GM12878 (cell line): ENCODE data around the gene DNAJB8. TPM values are rescaled to one million over a fixed set of nuclear protein-coding genes. Genes with fewer than 3 reads are reported as not detected.

Experiments
- ATAC-seq: fragments of 200-7000 bp; cut with Tn5 transposase; 3 replicates; pipeline ENCODE4 v1.9.1; 2020; ENCODE audit warnings: mild to moderate bottlenecking, moderate library complexity
- BruUV-seq: library from RNA; stranded (reverse); fragments of 400-500 nt; replicated peaks from 2 replicates; lab custom pipeline; 2021; lab: Mats Ljungman, UMichigan
- CTCF ChIA-PET: fragments of 300-600 bp; sonication (Branson Sonifier 250); formaldehyde crosslinking; extraction: SDS; loops from one replicate; lab custom pipeline; 2021; ENCODE audit warnings: inconsistent platforms; lab: Yijun Ruan, JAX
- POLR2A ChIA-PET: fragments of 350-600 bp; formaldehyde crosslinking; extraction: SDS; loops from one replicate; lab custom pipeline; 2021; ENCODE audit warnings: inconsistent platforms; lab: Charles Lee
- RAD21 ChIA-PET: fragments of 300-600 bp; sonication (Branson Sonifier 250); formaldehyde crosslinking; loops from one replicate; lab custom pipeline; 2023; ENCODE audit warnings: antibody characterized with exemption; ENCODE audit not compliant: unreplicated experiment; lab: Charles Lee
- SMC1A ChIA-PET: fragments of 300-600 bp; sonication (Branson Sonifier 250); formaldehyde crosslinking; loops from one replicate; lab custom pipeline; 2023; ENCODE audit not compliant: unreplicated experiment, uncharacterized antibody; lab: Charles Lee
- DNase-seq: peaks from one replicate; pipeline ENCODE4 v3.0.0-alpha.2; 2011; ENCODE audit warnings: low read depth, low spot score
- FAIRE-seq: peaks from 3 replicates; lab custom pipeline; 2011; peaks lifted over from hg19 to GRCh38; lab: Jason Lieb, UNC
- H2AFZ ChIP-seq: 2 replicates; pipeline ENCODE4 v1.6.0; 2011; ENCODE audit warnings: low read depth, low read length, control low read depth; ENCODE audit not compliant: control insufficient read depth
- H3K27ac ChIP-seq: 2 replicates; pipeline ENCODE4 v1.5.1; 2011; ENCODE audit warnings: control low read depth; ENCODE audit not compliant: control insufficient read depth, insufficient read depth
- H3K27me3 ChIP-seq, 2 experiments: replicated peaks in 1 of 2; 2 replicates each; pipeline versions ENCODE4 v1.6.0 to v1.6.1; 2011; ENCODE audit warnings: low read length in 1 of 2; ENCODE audit not compliant: control insufficient read depth in 2 of 2, insufficient read depth in 2 of 2
- H3K36me3 ChIP-seq, 2 experiments: 2 replicates each; pipeline ENCODE4 v1.5.1; 2011; ENCODE audit warnings: low read length in 1 of 2; ENCODE audit not compliant: control insufficient read depth in 2 of 2, insufficient read depth in 2 of 2
- H3K4me1 ChIP-seq: 2 replicates; pipeline ENCODE4 v1.6.1; 2011; ENCODE audit warnings: mild to moderate bottlenecking, low read length, moderate library complexity, mixed read lengths; ENCODE audit not compliant: control insufficient read depth, insufficient read depth
- H3K4me2 ChIP-seq: 2 replicates; pipeline ENCODE4 v1.6.0; 2011; ENCODE audit warnings: control low read depth; ENCODE audit not compliant: control insufficient read depth, insufficient read depth
- H3K4me3 ChIP-seq: fragments of 200-600 bp; sonication (generic); 2 replicates; pipeline ENCODE4 v1.5.1; 2016
- H3K79me2 ChIP-seq: 2 replicates; pipeline ENCODE4 v1.6.0; 2011; ENCODE audit warnings: low read length; ENCODE audit not compliant: control insufficient read depth, insufficient read depth
- H3K9ac ChIP-seq: 2 replicates; pipeline ENCODE4 v1.8.0; 2011; ENCODE audit warnings: low read length, control low read depth, mixed read lengths; ENCODE audit not compliant: control insufficient read depth, insufficient read depth
- H3K9me3 ChIP-seq: replicated peaks from 3 replicates; pipeline ENCODE4 v1.5.1; 2011; ENCODE audit warnings: mild to moderate bottlenecking, low read length; ENCODE audit not compliant: control insufficient read depth, insufficient read depth
- H4K20me1 ChIP-seq: 2 replicates; pipeline ENCODE4 v1.6.0; 2011; ENCODE audit not compliant: control insufficient read depth, insufficient read depth
- ELK1 ChIP-seq: IDR thresholded peaks from 2 replicates; pipeline ENCODE4 v1.6.1; 2012; ENCODE audit warnings: low read depth, low read length, improper control_type of control experiment
- KDM1A ChIP-seq: fragments of 200-600 bp; sonication (generic); IDR thresholded peaks from 2 replicates; pipeline ENCODE4 v1.6.1; 2016; ENCODE audit warnings: borderline replicate concordance
- MYB ChIP-seq: fragments of 150-350 bp; IDR thresholded peaks from 2 replicates; pipeline ENCODE4 v1.6.1; 2014; ENCODE audit warnings: mild to moderate bottlenecking, low read depth, low read length, borderline replicate concordance
- NFXL1 ChIP-seq: fragments of 450-650 bp; IDR thresholded peaks from 2 replicates; pipeline ENCODE4 v1.6.1; 2017; ENCODE audit warnings: antibody characterized with exemption, mild to moderate bottlenecking, borderline replicate concordance
- NKRF ChIP-seq: fragments of 450-650 bp; conservative IDR thresholded peaks from 2 replicates; pipeline ENCODE4 v1.6.1; 2017; ENCODE audit warnings: mild to moderate bottlenecking, moderate library complexity
- ZNF622 ChIP-seq: fragments of 450-650 bp; IDR thresholded peaks from 2 replicates; pipeline ENCODE4 v1.6.1; 2017; ENCODE audit warnings: mild to moderate bottlenecking, inconsistent platforms
- WGBS: methylation state at CpG from one replicate; pipeline ENCODE4 v1.1.6; 2016; ENCODE audit warnings: low lambda C conversion rate; ENCODE audit not compliant: insufficient replicate concordance, insufficient coverage; ENCODE audit errors: missing lambda C conversion rate; 5-methylcytosine and 5-hydroxymethylcytosine counted together
- in situ Hi-C: fragments of 300-500 bp; cut with MboI; formaldehyde crosslinking; loops from 9 replicates; pipeline ENCODE4 v1.14.3; 2018; ENCODE audit warnings: mixed read lengths
- intact Hi-C: fragments of 100-400 bp; cut with micrococcal nuclease; formaldehyde crosslinking; loops from one replicate; pipeline ENCODE4 v1.14.2; 2022; ENCODE audit not compliant: unreplicated experiment
- polyA plus RNA-seq, 11 experiments: library from polyadenylated mRNA; depleted of rRNA in 4 of 11; unstranded in 6 of 11; stranded (reverse) in 5 of 11; fragments of >200 nt; fragmentation: Nextera tagmentation in 4 of 11; fragmentation: Illumina TruSeq in 1 of 11; extraction: Ambion mirVana in 4 of 11; extraction: Trizol in 1 of 11; gene quantifications; 1 replicate in 1 of 11; 2 replicates in 10 of 11; pipeline versions ENCODE4 v1.2.1 to v1.2.3, GENCODE V29; 2011 to 2016; ENCODE audit warnings: inconsistent platforms in 2 of 11, missing spikeins in 2 of 11, low read depth in 1 of 11
- total RNA-seq, 4 experiments: library from RNA; depleted of rRNA in 3 of 4; stranded (reverse); fragments of >200 nt in 3 of 4; fragmentation: Illumina TruSeq in 1 of 4; extraction: Trizol in 1 of 4; gene quantifications; 2 replicates each; pipeline versions ENCODE4 v1.2.1 to v1.2.3, GENCODE V29; 2013 to 2021
- TF ChIP-seq, protein P1 (sequence below): IDR thresholded peaks from 2 replicates; pipeline ENCODE4 v1.6.1; 2012; ENCODE audit warnings: mild to moderate bottlenecking, low read depth, low read length
- TF ChIP-seq, protein P2 (sequence below): fragments of 450-650 bp; IDR thresholded peaks from 2 replicates; pipeline ENCODE4 v1.6.1; 2017; ENCODE audit warnings: low read depth, mild to moderate bottlenecking, moderate library complexity
- TF ChIP-seq, protein P3 (sequence below): fragments of 450-650 bp; IDR thresholded peaks from 2 replicates; pipeline ENCODE4 v1.6.1; 2018; ENCODE audit warnings: mild to moderate bottlenecking, low read depth, moderate library complexity; ENCODE audit not compliant: partially characterized antibody

The DNAJB8 gene
- total and polyA plus RNA-seq, 10 of the 15 experiments (the other 5 are each of a cell fraction or from before 2014, with no cell fraction given), result not detected

GRCh38 chr3:128457937-128458336 lies 8.8 kb downstream of the DNAJB8 start (continued):
- TF ChIP-seq, protein P1, sequence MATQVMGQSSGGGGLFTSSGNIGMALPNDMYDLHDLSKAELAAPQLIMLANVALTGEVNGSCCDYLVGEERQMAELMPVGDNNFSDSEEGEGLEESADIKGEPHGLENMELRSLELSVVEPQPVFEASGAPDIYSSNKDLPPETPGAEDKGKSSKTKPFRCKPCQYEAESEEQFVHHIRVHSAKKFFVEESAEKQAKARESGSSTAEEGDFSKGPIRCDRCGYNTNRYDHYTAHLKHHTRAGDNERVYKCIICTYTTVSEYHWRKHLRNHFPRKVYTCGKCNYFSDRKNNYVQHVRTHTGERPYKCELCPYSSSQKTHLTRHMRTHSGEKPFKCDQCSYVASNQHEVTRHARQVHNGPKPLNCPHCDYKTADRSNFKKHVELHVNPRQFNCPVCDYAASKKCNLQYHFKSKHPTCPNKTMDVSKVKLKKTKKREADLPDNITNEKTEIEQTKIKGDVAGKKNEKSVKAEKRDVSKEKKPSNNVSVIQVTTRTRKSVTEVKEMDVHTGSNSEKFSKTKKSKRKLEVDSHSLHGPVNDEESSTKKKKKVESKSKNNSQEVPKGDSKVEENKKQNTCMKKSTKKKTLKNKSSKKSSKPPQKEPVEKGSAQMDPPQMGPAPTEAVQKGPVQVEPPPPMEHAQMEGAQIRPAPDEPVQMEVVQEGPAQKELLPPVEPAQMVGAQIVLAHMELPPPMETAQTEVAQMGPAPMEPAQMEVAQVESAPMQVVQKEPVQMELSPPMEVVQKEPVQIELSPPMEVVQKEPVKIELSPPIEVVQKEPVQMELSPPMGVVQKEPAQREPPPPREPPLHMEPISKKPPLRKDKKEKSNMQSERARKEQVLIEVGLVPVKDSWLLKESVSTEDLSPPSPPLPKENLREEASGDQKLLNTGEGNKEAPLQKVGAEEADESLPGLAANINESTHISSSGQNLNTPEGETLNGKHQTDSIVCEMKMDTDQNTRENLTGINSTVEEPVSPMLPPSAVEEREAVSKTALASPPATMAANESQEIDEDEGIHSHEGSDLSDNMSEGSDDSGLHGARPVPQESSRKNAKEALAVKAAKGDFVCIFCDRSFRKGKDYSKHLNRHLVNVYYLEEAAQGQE, result no peak
- no peak for TF ChIP-seq MYB

GRCh38 chr3:128456776-128457715 lies 9.6 kb downstream of the DNAJB8 start:
- FAIRE-seq (no peak), ATAC-seq (no peak), DNase-seq (no peak)
- H3K4me2 ChIP-seq, result no peak overlapping the region
- H4K20me1 ChIP-seq, result no peaks in the 10 kb centered on the region
- no peak overlapping the region for H3K27ac ChIP-seq
- no peaks in the 10 kb centered on the region for H3K4me1 ChIP-seq
- 33% methylated on average over 25 of the region's 27 CpGs for WGBS
- H3K79me2 ChIP-seq, result no peaks in the 10 kb centered on the region
- peaks cover 3% of the 10 kb centered on the region in 2 experiments for H3K27me3 ChIP-seq
- RAD21 ChIA-PET, result no interaction called here
- H2AFZ ChIP-seq, result no peak overlapping the region
- SMC1A ChIA-PET, result no interaction called here
- POLR2A ChIA-PET, result no interaction called here
- no peak overlapping the region for H3K9ac ChIP-seq
- intact Hi-C loops, result no loop called here
- CTCF ChIA-PET, result no interaction called here
- no peaks in the 10 kb centered on the region for H3K9me3 ChIP-seq
- no peak overlapping the region for H3K4me3 ChIP-seq
- no TSS peak for BruUV-seq
- H3K36me3 ChIP-seq, result no peaks in the 10 kb centered on the region
- in situ Hi-C loops, result no loop called here
- no peak for TF ChIP-seq KDM1A
- TF ChIP-seq, protein P2, sequence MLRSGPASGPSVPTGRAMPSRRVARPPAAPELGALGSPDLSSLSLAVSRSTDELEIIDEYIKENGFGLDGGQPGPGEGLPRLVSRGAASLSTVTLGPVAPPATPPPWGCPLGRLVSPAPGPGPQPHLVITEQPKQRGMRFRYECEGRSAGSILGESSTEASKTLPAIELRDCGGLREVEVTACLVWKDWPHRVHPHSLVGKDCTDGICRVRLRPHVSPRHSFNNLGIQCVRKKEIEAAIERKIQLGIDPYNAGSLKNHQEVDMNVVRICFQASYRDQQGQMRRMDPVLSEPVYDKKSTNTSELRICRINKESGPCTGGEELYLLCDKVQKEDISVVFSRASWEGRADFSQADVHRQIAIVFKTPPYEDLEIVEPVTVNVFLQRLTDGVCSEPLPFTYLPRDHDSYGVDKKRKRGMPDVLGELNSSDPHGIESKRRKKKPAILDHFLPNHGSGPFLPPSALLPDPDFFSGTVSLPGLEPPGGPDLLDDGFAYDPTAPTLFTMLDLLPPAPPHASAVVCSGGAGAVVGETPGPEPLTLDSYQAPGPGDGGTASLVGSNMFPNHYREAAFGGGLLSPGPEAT, result no peak
- TF ChIP-seq ELK1, result no peak
- TF ChIP-seq NKRF, result no peak
- no peak for TF ChIP-seq NFXL1
- TF ChIP-seq, protein P3, sequence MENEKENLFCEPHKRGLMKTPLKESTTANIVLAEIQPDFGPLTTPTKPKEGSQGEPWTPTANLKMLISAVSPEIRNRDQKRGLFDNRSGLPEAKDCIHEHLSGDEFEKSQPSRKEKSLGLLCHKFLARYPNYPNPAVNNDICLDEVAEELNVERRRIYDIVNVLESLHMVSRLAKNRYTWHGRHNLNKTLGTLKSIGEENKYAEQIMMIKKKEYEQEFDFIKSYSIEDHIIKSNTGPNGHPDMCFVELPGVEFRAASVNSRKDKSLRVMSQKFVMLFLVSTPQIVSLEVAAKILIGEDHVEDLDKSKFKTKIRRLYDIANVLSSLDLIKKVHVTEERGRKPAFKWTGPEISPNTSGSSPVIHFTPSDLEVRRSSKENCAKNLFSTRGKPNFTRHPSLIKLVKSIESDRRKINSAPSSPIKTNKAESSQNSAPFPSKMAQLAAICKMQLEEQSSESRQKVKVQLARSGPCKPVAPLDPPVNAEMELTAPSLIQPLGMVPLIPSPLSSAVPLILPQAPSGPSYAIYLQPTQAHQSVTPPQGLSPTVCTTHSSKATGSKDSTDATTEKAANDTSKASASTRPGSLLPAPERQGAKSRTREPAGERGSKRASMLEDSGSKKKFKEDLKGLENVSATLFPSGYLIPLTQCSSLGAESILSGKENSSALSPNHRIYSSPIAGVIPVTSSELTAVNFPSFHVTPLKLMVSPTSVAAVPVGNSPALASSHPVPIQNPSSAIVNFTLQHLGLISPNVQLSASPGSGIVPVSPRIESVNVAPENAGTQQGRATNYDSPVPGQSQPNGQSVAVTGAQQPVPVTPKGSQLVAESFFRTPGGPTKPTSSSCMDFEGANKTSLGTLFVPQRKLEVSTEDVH, result no peak
- TF ChIP-seq ZNF622, result no peak
